ELF-1 (cell line): ENCODE data around the gene RAB36.

Experiments used
- DNase-seq: peaks from one replicate; pipeline ENCODE4 v3.0.0-alpha.2; 2016; ENCODE audit warnings: low read depth, low spot score

RAB36 gene, protein sequence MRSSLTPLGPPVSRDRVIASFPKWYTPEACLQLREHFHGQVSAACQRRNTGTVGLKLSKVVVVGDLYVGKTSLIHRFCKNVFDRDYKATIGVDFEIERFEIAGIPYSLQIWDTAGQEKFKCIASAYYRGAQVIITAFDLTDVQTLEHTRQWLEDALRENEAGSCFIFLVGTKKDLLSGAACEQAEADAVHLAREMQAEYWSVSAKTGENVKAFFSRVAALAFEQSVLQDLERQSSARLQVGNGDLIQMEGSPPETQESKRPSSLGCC

DNA sequence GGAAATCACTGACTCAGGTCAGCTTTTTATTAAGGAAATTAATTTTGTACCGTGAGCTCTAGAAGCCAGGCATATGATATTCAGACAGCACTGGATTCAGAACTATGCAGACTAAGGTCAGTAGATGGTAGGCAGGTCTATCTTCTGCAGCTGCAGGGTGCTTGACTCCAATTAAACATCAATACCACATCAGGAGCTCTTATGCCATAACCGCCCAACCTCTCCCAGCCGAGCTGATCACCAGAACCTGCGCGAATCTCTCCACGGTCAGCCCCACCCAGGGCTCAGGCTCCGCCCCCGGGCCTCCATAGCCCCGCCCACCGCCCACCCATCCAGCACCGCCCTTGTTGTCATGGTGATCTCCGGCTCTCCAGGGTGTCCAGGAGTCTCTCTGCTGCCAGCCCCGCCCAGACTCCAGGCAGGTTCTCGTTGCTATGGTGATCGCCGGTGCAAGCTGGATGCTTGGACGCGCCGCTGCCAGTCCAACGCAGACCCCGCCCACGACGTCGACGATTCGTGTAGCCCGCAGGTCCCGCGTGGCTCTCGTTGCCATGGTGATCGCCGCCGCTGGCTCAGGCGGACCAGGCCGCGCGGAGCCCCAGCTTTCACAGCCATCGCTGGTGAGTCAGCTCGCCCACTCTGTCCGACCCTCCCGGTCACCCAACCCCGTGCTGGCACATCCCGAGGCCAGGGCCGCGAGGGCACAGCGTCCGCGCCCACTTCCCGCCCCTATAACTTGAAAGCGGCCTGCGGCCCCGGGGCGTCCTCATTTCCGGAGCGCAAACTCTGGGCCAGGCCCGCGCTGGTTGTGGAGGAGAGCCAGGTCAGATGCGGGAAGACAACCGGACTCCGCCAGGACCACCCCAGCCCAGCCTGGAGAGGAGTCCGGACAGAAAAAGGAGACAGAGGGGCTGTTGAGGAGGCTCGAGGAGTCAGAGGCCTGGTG, at the start of gene RAB36:
RAB36 (plus strand) TSS at position 546 of the 946 bp plus-strand sequence. CDS start 1,140 bp downstream, outside the sequence.
- peak; percentile 99 for DNase-seq

- no peak for DNase-seq
Measured at GRCh38 chr22:23095733-23096342, 49.4 kb upstream of the RAB36 start.

GRCh38 chr22:23097412-23098229, 47.7 kb upstream of the RAB36 start:
- no peak for DNase-seq

DNA sequence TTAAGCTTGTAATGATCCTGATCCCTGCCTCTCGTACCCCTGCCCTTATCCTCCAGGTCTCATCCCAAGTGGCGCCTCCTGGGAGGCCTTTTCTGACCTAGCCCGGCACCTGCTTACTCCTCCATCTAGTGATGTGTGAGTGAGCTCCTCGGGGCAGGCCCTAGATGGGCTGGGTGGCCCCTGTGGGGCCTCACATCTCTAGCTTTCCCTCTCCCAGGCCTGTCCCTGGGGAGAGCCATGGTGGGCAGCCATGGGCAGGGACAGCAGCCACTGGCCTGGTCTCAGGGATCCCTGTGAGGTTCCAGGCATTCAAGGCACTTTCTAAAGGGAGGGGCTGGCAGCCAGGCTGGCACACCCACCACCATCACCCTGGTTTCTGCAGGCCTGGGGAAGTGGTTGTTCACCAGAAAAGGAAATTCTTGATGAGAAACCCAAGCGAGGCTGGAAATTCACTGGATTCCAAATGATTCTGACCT, 47.0 kb upstream of the RAB36 start:
- DNase-seq = no peak

DNA sequence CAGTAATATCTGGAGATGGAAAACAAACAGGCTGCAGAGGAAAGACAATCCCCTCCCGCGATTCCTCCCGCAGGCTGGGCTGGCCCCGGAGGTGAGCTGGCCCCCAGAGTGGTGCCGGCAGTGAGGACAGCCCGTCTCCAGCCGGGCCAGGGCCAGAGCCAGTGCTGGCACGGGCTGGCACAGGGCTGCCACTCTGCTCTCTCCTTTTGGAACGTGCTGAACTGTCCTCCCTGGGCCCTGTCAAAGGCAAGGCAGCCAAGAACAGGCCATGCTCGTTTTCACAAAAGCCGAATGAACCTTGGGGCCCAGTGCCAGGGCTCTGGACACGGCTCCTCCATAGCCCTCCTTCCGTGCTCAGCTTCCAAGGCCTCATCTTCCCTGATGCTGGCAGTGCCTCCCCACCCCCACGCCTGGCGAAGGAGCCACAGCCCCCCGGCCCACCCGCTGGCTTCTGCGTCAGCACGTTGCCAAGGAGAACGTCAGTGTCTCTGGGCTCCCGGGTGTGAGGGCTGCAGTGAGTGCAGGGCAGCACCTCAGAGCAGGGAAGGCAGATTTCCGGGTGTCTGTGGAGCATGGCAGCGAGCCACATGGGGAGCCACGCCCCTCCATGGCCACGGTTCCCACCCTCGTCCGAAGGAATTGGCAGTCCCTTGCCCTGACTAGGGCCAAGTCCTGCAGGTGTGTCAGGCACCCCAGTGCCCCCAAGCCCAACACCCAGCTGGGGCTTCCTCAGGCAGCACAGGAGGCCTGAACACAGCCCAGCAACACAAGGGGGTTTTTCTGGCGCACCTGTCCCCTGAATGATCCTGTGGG, 46.4 kb upstream of the RAB36 start:
- DNase-seq = no peak

GRCh38 chr22:23099531-23099804, 45.8 kb upstream of the RAB36 start:
- DNase-seq = no peak

GRCh38 chr22:23100124-23100801, 45.0 kb upstream of the RAB36 start:
- no peak for DNase-seq

GRCh38 chr22:23101524-23101923, 43.8 kb upstream of the RAB36 start:
- no peak for DNase-seq

GRCh38 chr22:23102002-23102655, 43.1 kb upstream of the RAB36 start:
- no peak for DNase-seq

DNA sequence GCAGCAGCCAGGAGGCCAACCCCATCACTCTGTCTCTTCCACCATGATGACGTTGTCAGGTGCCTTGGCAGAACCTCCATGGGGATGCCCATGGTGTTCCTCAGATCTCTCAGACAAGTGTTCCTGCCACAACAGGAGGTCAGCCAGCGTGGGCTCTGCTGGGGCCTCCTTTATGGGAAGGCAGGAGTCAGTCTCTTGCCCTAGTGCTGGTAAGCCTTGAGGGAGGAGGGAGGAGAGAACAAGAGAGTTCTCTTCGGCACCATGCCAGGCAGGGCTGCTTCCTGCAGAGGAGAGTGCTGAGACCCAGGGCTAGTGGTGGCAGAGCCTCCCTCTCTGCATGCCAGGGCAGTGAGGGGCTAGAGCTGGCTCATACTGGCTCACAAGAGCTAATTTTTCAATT, 42.5 kb upstream of the RAB36 start:
- no peak for DNase-seq

DNA sequence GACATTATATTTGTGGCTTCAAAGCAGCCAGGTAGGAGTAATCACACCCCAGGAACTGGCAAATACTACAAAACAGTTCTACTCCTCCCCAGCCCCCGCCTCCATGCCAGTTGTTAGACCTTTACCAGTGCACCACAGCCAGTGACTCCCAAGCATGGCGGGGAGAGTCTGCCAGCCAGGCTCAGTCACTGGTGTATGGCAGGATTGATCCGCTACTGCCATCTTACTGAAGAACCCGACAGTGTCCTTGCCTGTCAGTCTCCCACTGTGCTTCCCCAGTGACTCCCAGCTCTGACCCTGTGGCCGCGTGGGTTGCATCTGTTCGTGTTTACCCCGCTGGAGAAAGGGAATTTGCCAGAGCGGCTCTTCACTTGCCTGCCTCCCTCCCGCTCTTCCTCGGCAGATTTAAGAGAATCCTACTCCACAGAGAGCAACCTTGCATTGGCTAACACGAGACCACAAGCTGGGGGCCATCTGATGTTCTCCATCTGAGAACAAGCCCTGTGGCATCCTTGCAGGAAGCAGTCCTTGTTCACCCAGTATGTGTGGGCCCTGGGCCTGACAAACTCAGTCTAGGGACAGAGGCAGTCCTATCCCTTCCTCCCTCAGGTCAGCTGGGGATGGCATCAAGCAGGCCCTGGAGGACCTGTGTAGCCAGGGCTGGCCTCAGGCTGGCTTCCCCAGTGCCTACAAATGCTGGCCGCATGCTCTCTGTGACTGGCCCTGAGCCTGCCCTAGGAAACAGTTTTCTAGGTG, 41.9 kb upstream of the RAB36 start:
- DNase-seq = no peak

GRCh38 chr22:23104187-23104971, 40.9 kb upstream of the RAB36 start:
- no peak for DNase-seq

GRCh38 chr22:23105304-23105703, 40.0 kb upstream of the RAB36 start:
- no peak for DNase-seq

DNA sequence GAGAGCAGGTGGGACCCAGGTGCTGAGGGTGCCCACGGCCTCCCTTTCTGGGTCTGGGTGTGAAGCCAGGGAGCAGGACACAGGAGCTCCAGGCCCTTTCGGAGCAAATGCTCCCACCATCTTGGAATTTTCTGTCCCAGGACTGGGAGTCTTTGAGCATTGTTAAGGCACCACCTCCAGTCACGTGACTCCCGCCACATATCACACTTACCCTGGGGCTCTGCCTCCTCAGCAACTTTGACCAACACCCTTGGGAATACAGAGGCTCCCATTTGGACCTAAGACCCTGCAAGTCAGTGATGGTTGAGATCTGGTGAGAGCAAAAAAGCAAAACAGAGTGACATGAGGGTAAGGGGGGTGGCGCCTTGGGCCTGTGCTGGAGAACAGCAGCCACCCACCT, 39.4 kb upstream of the RAB36 start:
- DNase-seq = no peak

DNA sequence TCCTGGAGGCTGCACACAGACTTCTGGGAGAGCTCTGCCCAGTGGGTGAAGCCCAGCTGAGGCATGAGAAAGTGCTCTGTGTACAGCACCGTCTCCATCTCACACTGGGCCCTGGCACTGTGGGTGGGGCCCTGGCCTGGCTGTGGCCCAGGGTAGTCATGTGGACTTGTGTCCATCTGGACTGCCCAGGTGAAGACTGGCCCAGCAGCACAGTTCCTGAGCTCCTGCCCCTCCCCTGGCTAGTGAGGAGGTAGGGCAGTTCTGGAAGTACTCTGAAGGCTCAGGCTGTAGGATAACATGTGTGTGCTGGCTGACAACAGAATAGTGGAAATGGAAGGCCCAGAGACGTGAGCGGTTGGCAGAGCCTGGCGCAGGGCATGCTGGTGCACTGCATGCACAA, 38.9 kb upstream of the RAB36 start:
- DNase-seq = no peak

- no peak for DNase-seq
Measured at GRCh38 chr22:23106906-23107367, 38.3 kb upstream of the RAB36 start.

DNA sequence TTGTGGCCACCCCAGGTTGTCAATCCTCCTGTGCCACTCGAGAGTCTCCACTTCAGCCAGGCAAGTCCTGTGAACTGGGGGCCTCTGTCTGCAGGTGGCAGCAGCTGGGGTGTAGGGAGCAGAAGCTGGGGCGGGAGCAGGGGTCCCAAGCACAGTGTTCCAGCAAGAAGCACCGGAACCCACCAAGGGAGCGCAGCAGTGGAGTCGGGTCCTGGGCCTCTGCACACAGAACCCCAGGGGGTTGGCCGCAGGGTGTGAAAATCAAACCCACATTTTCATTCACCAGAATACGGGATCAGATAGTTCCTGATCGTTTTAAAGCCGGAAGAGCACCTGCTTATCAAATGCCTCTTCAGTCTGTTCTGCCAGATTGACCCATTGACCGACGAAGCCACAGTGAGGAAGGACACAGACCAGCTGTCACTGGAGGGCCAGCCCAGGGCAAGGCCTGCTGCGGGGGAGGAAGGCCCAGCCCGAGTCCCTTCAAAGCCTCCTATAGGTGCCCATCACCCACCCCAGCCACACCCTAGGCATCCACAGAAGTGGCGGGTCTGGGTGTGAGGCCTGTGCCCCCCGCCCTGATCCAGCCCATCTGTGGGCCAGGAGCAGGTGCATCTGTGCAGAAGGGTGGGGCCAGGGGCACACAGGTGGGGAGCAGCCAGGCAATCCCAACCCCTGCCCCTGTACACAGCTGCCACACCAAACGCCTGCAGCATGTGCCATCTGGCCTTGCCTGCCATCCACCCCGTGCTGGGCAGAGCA, 37.6 kb upstream of the RAB36 start:
- no peak for DNase-seq
